SK-N-SH (cell line): ENCODE measurements around the gene USP10. TPM values are rescaled to one million over a fixed set of nuclear protein-coding genes. Genes with fewer than 3 reads are reported as not detected.
A peak's percentile ranks its signal among the peaks of the same experiment; 100 is the strongest.

Experiments used
- CTCF ChIA-PET: fragments of 300-600, 350-600 bp; formaldehyde crosslinking; extraction: SDS; loops from one replicate; lab custom pipeline; 2021; lab: Yijun Ruan, JAX
- POLR2A ChIA-PET: fragments of 350-600 bp; sonication (Branson Sonifier 250); formaldehyde crosslinking; extraction: SDS; loops from one replicate; lab custom pipeline; 2020; ENCODE audit warnings: antibody characterized with exemption, inconsistent platforms; lab: Yijun Ruan, JAX
- DNase-seq: peaks from one replicate; pipeline ENCODE4 v3.0.0; 2012
- H2AFZ ChIP-seq: fragments of 200-600 bp; sonication (generic); 2 replicates; pipeline ENCODE4 v1.8.1; 2016; ENCODE audit warnings: antibody characterized with exemption, mild to moderate bottlenecking, low read depth
- H3F3A ChIP-seq: fragments of 200-600 bp; sonication (generic); replicated peaks from 2 replicates; pipeline ENCODE3; 2016; ENCODE audit warnings: antibody characterized with exemption, mild to moderate bottlenecking; ENCODE audit not compliant: insufficient read depth
- H3K27ac ChIP-seq, 2 experiments: fragments of 200-500 bp in 1 of 2; fragments of 200-600 bp in 1 of 2; sonication (Bioruptor generic) in 1 of 2; sonication (generic), shearing (Covaris generic) in 1 of 2; 2 replicates each; pipeline versions ENCODE4 v1.5.1 to v1.6.1; 2014 to 2016; ENCODE audit warnings: low read depth in 2 of 2, inconsistent platforms in 1 of 2, low read length in 1 of 2, mild to moderate bottlenecking in 1 of 2, mixed read lengths in 1 of 2
- H3K27me3 ChIP-seq: fragments of 200-600 bp; sonication (generic), shearing (Covaris generic); 2 replicates; pipeline ENCODE4 v1.6.1; 2016; ENCODE audit warnings: mixed run types; ENCODE audit not compliant: insufficient read depth
- H3K36me3 ChIP-seq, 2 experiments: fragments of 200-500 bp in 1 of 2; fragments of 200-600 bp in 1 of 2; sonication (Bioruptor generic) in 1 of 2; sonication (generic) in 1 of 2; replicated peaks in 1 of 2; 2 replicates each; pipeline versions ENCODE3 to v1.5.1; 2014 to 2016; ENCODE audit warnings: low read length in 1 of 2, mild to moderate bottlenecking in 1 of 2; ENCODE audit not compliant: insufficient read depth in 2 of 2, control insufficient read depth in 1 of 2
- H3K4me1 ChIP-seq, 2 experiments: fragments of 200-500 bp in 1 of 2; fragments of 200-600 bp in 1 of 2; sonication (Bioruptor generic) in 1 of 2; sonication (generic), shearing (Covaris generic) in 1 of 2; 2 replicates each; pipeline versions ENCODE4 v1.5.1 to v1.6.1; 2014 to 2016; ENCODE audit warnings: low read depth in 1 of 2, low read length in 1 of 2, mixed run types in 1 of 2; ENCODE audit not compliant: insufficient read depth in 2 of 2, control insufficient read depth in 1 of 2
- H3K4me2 ChIP-seq: fragments of 200-600 bp; sonication (generic), shearing (Covaris generic); 2 replicates; pipeline ENCODE4 v1.6.1; 2017; ENCODE audit warnings: mixed run types
- H3K4me3 ChIP-seq, 2 experiments: fragments of 200-500 bp in 1 of 2; fragments of 200-600 bp in 1 of 2; sonication (Bioruptor generic) in 1 of 2; sonication (generic), shearing (Covaris generic) in 1 of 2; 2 replicates each; pipeline versions ENCODE4 v1.5.1 to v1.8.1; 2014 to 2016; ENCODE audit warnings: low read depth in 2 of 2, inconsistent platforms in 1 of 2, low read length in 1 of 2, mild to moderate bottlenecking in 1 of 2, mixed read lengths in 1 of 2, moderate library complexity in 1 of 2
- H3K79me2 ChIP-seq: fragments of 200-600 bp; sonication (generic); 2 replicates; pipeline ENCODE4 v1.8.1; 2017; ENCODE audit warnings: mild to moderate bottlenecking; ENCODE audit not compliant: insufficient read depth
- H3K9ac ChIP-seq: fragments of 200-600 bp; sonication (generic); 2 replicates; pipeline ENCODE4 v1.6.1; 2017; ENCODE audit warnings: mixed run types
- H3K9me2 ChIP-seq: fragments of 200-600 bp; sonication (generic); 2 replicates; pipeline ENCODE4 v1.6.1; 2017; ENCODE audit warnings: mixed run types
- H3K9me3 ChIP-seq: fragments of 200-600 bp; sonication (generic); 2 replicates; pipeline ENCODE4 v1.6.1; 2017; ENCODE audit warnings: mixed run types, mild to moderate bottlenecking, moderate library complexity
- H4K20me1 ChIP-seq: fragments of 200-600 bp; sonication (generic); 2 replicates; pipeline ENCODE4 v1.6.1; 2017; ENCODE audit warnings: mild to moderate bottlenecking, mixed run types; ENCODE audit not compliant: insufficient read depth
- CHD2 ChIP-seq: fragments of 150-350 bp; IDR thresholded peaks from 2 replicates; pipeline ENCODE4 v1.6.1; 2018; ENCODE audit warnings: low read length; ENCODE audit not compliant: partially characterized antibody
- ELF1 ChIP-seq: IDR thresholded peaks from 2 replicates; pipeline ENCODE4 v1.4.0; 2012
- EP300 ChIP-seq, 2 experiments: IDR thresholded peaks; 2 replicates each; pipeline versions ENCODE4 v1.4.0 to v1.6.1; 2012; ENCODE audit warnings: borderline replicate concordance in 1 of 2, low read depth in 1 of 2, low read length in 1 of 2
- EZH2phosphoT487 ChIP-seq: fragments of 200-600 bp; sonication (generic); IDR thresholded peaks from 2 replicates; pipeline ENCODE4 v1.6.1; 2017; ENCODE audit warnings: low read depth, mixed run types, mild to moderate bottlenecking, antibody characterized with exemption, moderate library complexity, borderline replicate concordance
- FOSL2 ChIP-seq: IDR thresholded peaks from 2 replicates; pipeline ENCODE4 v1.4.0; 2012; ENCODE audit warnings: low read depth, mild to moderate bottlenecking, moderate library complexity, borderline replicate concordance
- FOXJ3 ChIP-seq: sonication (generic); formaldehyde crosslinking; IDR thresholded peaks from 2 replicates; pipeline ENCODE4 v1.5.1; 2020; ENCODE audit warnings: mild to moderate bottlenecking, missing genetic modification reagents
- FOXM1 ChIP-seq: IDR thresholded peaks from 2 replicates; pipeline ENCODE4 v1.4.0; 2012; ENCODE audit warnings: low read depth, mild to moderate bottlenecking
- GABPA ChIP-seq: IDR thresholded peaks from 2 replicates; pipeline ENCODE4 v1.4.0; 2012; ENCODE audit warnings: low read depth, mild to moderate bottlenecking
- GATA2 ChIP-seq: sonication (generic); formaldehyde crosslinking; IDR thresholded peaks from 2 replicates; pipeline ENCODE4 v1.5.0; 2020; ENCODE audit warnings: mild to moderate bottlenecking, missing genetic modification reagents
- MEF2A ChIP-seq: IDR thresholded peaks from 2 replicates; pipeline ENCODE4 v1.4.0; 2012; ENCODE audit warnings: low read depth, borderline replicate concordance
- MXI1 ChIP-seq: IDR thresholded peaks from 2 replicates; pipeline ENCODE4 v1.6.1; 2012; ENCODE audit warnings: mild to moderate bottlenecking, low read depth, low read length, improper control_type of control experiment
- NFIC ChIP-seq: IDR thresholded peaks from 2 replicates; pipeline ENCODE4 v1.4.0; 2012; ENCODE audit warnings: borderline replicate concordance
- POLR2AphosphoS5 ChIP-seq: IDR thresholded peaks from 2 replicates; pipeline ENCODE4 v1.6.1; 2012; ENCODE audit warnings: low read depth, low read length
- RAD21 ChIP-seq: IDR thresholded peaks from 2 replicates; pipeline ENCODE4 v1.6.1; 2012; ENCODE audit warnings: mild to moderate bottlenecking, low read length
- RFX5 ChIP-seq: IDR thresholded peaks from 2 replicates; pipeline ENCODE4 v1.6.1; 2012; ENCODE audit warnings: mild to moderate bottlenecking, improper control_type of control experiment, low read length
- TAF1 ChIP-seq: IDR thresholded peaks from 2 replicates; pipeline ENCODE4 v1.6.1; 2012; ENCODE audit warnings: low read depth, mild to moderate bottlenecking, low read length, moderate library complexity, borderline replicate concordance
- YY1 ChIP-seq: IDR thresholded peaks from 2 replicates; pipeline ENCODE4 v1.4.0; 2012; ENCODE audit warnings: low read depth, mild to moderate bottlenecking
- WGBS: methylation state at CpG from one replicate; pipeline ENCODE4 v1.1.6; 2017; ENCODE audit warnings: low lambda C conversion rate; 5-methylcytosine and 5-hydroxymethylcytosine counted together
- polyA plus RNA-seq, 3 experiments: library from polyadenylated mRNA; depleted of rRNA; stranded (reverse); fragments of >200 nt; gene quantifications; 2 replicates each; pipeline ENCODE4 v1.2.3, GENCODE V29; 2012
- TF ChIP-seq, protein P1 (sequence below): IDR thresholded peaks from 2 replicates; pipeline ENCODE4 v1.4.0; 2012; ENCODE audit warnings: low read depth
- TF ChIP-seq, protein P2 (sequence below): IDR thresholded peaks from 2 replicates; pipeline ENCODE4 v1.6.1; 2012; ENCODE audit warnings: mild to moderate bottlenecking, low read depth, low read length, moderate library complexity
- TF ChIP-seq, protein P3 (sequence below): IDR thresholded peaks from 2 replicates; pipeline ENCODE4 v1.4.0; 2012; ENCODE audit warnings: low read depth, borderline replicate concordance

The USP10 gene
- polyA plus RNA-seq, 1 of the 3 experiments (the other 2 are of a cell fraction), result 49.2 TPM

DNA sequence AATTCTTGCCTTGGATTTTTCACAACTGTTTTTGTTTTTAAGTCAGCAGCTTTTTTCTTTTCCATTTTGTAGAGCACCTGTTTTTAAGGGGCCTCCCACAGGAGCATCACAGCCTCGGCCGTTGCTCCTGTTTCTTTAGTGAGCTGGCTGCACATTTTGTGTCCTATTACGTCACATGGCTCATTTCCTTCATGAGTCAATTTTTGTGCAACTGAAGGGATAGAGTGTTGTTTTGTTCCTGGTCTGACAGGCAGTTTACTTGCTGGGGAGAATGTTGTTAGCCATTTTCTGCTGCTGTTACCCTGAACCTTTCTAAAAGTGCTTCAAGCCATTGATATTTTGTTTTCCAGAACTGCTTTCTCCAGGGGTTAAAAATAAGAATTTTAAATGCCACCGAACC lies 75.0 kb downstream of the USP10 start:
- no peak for DNase-seq

DNA sequence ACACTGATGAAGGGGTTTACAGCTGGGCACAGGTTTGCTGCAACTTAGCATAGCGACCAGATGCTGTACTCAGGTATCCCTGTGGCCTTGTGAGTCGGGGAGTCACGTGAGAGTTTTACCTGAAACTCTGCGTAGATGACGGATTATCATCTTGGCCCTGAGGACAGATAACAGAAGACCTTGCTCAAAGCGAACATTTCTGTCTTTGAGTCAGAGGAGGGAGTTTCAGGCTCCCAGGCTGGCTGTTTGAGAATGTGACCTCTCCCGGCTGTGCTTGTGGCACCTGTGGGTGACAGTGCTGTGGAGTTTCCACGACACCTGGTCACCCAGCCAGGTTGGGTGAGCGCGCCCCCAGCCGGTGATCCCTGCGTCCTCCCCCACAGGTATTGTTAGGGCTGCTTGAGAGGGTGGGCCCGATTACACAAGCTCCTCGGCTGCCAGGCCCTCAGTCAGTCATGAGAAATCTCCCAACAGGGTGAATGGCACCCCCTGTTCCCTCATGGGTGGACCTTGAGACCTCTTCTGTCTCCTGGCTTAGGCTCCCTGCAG lies 75.5 kb downstream of the USP10 start:
- H3K4me1 ChIP-seq, result no peaks in the 10 kb centered on the region
- H3K79me2 ChIP-seq, result peaks cover 9% of the 10 kb centered on the region; the same call in 1 of the 2 replicates
- no peak overlapping the region for H3K4me2 ChIP-seq
- no peaks in the 10 kb centered on the region for H3K9me2 ChIP-seq
- ChIA-PET CTCF (interaction anchor here (0.5 to 3.6 kb wide), 5 partner anchors 10 to 334 kb away, joined by 3 to 11 read pairs (median 3); no protein-coding TSS in a partner anchor), POLR2A (no interaction called here)
- H3K9me3 ChIP-seq, result no peaks in the 10 kb centered on the region
- H3K27me3 ChIP-seq, result no peaks in the 10 kb centered on the region
- H3K4me3 ChIP-seq, result no peak overlapping the region
- H3F3A ChIP-seq, result no peaks in the 10 kb centered on the region
- H3K9ac ChIP-seq, result no peak overlapping the region
- DNase-seq, result no peak
- peaks cover 49 to 68% of the 10 kb centered on the region in 2 experiments for H3K36me3 ChIP-seq
- H4K20me1 ChIP-seq, result no peaks in the 10 kb centered on the region
- no peak overlapping the region for H2AFZ ChIP-seq
- H3K27ac ChIP-seq, result no peak overlapping the region
- 95% methylated on average over 6 of the region's 14 CpGs for WGBS
- TF ChIP-seq EZH2phosphoT487 (no peak), NFIC (no peak), CHD2 (no peak), GATA2 (no peak), FOXJ3 (CRISPR knock-in tag) (no peak), RFX5 (no peak), FOSL2 (no peak), YY1 (no peak), ELF1 (no peak), MEF2A (no peak), POLR2AphosphoS5 (no peak), FOXM1 (no peak), GABPA (no peak), RAD21 (no peak)
- TF ChIP-seq, protein P1, sequence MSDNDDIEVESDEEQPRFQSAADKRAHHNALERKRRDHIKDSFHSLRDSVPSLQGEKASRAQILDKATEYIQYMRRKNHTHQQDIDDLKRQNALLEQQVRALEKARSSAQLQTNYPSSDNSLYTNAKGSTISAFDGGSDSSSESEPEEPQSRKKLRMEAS, result no peak

More for the DNA sequence above, 75.0 kb downstream of the USP10 start:
- Histone ChIP-seq H3K4me2 (no peak overlapping the region), H3K4me3 (no peak overlapping the region), H4K20me1 (no peaks in the 10 kb centered on the region), H3K9ac (no peak overlapping the region), H3K4me1 (no peaks in the 10 kb centered on the region), H2AFZ (no peak overlapping the region), H3K27me3 (no peaks in the 10 kb centered on the region), H3K79me2 (peaks cover 13% of the 10 kb centered on the region; the same call in 1 of the 2 replicates), H3F3A (no peaks in the 10 kb centered on the region), H3K27ac (no peak overlapping the region), H3K36me3 (peaks cover 51 to 65% of the 10 kb centered on the region in 2 experiments), H3K9me2 (no peaks in the 10 kb centered on the region), H3K9me3 (no peaks in the 10 kb centered on the region)
- WGBS, result 51% methylated on average over 4 of the region's 4 CpGs
- ChIA-PET POLR2A (no interaction called here), CTCF (interaction anchor here (0.8 to 3.8 kb wide), 4 partner anchors 9 to 195 kb away, joined by 3 to 29 read pairs (median 4); no protein-coding TSS in a partner anchor)
- TF ChIP-seq FOSL2 (0 out of 2 replicates have a peak, but pooled peaks have one; percentile 1), EP300 (IDR thresholded peaks at IDR 0.05; ENCODE audit: borderline replicate concordance in 1 of 2, low read depth in 1 of 2, low read length in 1 of 2) (no peak), MXI1 (no peak), TAF1 (no peak)
- TF ChIP-seq, protein P1, result 0 out of 2 replicates have a peak, but pooled peaks have one; percentile 26
- TF ChIP-seq, protein P2, sequence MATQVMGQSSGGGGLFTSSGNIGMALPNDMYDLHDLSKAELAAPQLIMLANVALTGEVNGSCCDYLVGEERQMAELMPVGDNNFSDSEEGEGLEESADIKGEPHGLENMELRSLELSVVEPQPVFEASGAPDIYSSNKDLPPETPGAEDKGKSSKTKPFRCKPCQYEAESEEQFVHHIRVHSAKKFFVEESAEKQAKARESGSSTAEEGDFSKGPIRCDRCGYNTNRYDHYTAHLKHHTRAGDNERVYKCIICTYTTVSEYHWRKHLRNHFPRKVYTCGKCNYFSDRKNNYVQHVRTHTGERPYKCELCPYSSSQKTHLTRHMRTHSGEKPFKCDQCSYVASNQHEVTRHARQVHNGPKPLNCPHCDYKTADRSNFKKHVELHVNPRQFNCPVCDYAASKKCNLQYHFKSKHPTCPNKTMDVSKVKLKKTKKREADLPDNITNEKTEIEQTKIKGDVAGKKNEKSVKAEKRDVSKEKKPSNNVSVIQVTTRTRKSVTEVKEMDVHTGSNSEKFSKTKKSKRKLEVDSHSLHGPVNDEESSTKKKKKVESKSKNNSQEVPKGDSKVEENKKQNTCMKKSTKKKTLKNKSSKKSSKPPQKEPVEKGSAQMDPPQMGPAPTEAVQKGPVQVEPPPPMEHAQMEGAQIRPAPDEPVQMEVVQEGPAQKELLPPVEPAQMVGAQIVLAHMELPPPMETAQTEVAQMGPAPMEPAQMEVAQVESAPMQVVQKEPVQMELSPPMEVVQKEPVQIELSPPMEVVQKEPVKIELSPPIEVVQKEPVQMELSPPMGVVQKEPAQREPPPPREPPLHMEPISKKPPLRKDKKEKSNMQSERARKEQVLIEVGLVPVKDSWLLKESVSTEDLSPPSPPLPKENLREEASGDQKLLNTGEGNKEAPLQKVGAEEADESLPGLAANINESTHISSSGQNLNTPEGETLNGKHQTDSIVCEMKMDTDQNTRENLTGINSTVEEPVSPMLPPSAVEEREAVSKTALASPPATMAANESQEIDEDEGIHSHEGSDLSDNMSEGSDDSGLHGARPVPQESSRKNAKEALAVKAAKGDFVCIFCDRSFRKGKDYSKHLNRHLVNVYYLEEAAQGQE, result no peak
- TF ChIP-seq, protein P3, sequence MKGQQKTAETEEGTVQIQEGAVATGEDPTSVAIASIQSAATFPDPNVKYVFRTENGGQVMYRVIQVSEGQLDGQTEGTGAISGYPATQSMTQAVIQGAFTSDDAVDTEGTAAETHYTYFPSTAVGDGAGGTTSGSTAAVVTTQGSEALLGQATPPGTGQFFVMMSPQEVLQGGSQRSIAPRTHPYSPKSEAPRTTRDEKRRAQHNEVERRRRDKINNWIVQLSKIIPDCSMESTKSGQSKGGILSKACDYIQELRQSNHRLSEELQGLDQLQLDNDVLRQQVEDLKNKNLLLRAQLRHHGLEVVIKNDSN, result no peak; the same call in 1 of the 2 replicates
